Measurements from ENCODE around the gene SLC22A6. TPM values are rescaled to one million over a fixed set of nuclear protein-coding genes. Genes with fewer than 3 reads are reported as not detected.

SLC22A6 gene
- total RNA-seq, 3 donors from 2014 or later (not counting 1 experiment from before 2014, with no cell fraction given) = not detected

GRCh38 chr11:62961017-62961570 is 23.7 kb downstream of the SLC22A6 start:
- H3K27me3 Mint-ChIP-seq (ENCODE audit: low read depth in 2 of 2) = peaks cover 5 to 6% of the 10 kb centered on the region in 2 donors
- no peak overlapping the region for H3K27ac Mint-ChIP-seq
- 79% methylated on average over 4 of the region's 4 CpGs for WGBS (ENCODE audit: insufficient coverage)
- no peaks in the 10 kb centered on the region for H3K9me3 ChIP-seq (ENCODE audit: control insufficient read depth, insufficient read depth, low read length)
- no peaks in the 10 kb centered on the region for H3K36me3 Mint-ChIP-seq
- no peak for DNase-seq
- intact Hi-C loops (cut with micrococcal nuclease) = no loop called here
- H3K4me1 ChIP-seq (ENCODE audit: control insufficient read depth, insufficient read depth, low read length) = no peaks in the 10 kb centered on the region
- H3K4me3 ChIP-seq (ENCODE audit: low read length) = no peak overlapping the region
- no peaks in the 10 kb centered on the region for H3K27me3 ChIP-seq (ENCODE audit: control insufficient read depth, insufficient read depth, low read length)
- no peak overlapping the region for H3K27ac ChIP-seq (ENCODE audit: low read length)
- no peaks in the 10 kb centered on the region for H3K4me1 Mint-ChIP-seq
- no peak for TF ChIP-seq CTCF (IDR thresholded peaks at IDR 0.05)
- H3K9me3 Mint-ChIP-seq = no peaks in the 10 kb centered on the region
- H3K36me3 ChIP-seq (ENCODE audit: control insufficient read depth, insufficient read depth, low read length) = no peaks in the 10 kb centered on the region
- no peak overlapping the region for H3K4me3 Mint-ChIP-seq
- no peak for ATAC-seq

GRCh38 chr11:62959422-62959980 is 25.3 kb downstream of the SLC22A6 start:
- intact Hi-C loops (cut with micrococcal nuclease) = no loop called here

GRCh38 chr11:62958547-62959421 is 26.0 kb downstream of the SLC22A6 start:
- Mint-ChIP-seq H3K36me3 (no peaks in the 10 kb centered on the region), H3K9me3 (no peaks in the 10 kb centered on the region), H3K4me3 (no peak overlapping the region), H3K27ac (no peak overlapping the region), H3K27me3 (ENCODE audit: low read depth in 2 of 2) (peaks cover 8 to 16% of the 10 kb centered on the region in 2 donors), H3K4me1 (no peaks in the 10 kb centered on the region)
- Histone ChIP-seq H3K27me3 (ENCODE audit: control insufficient read depth, insufficient read depth, low read length) (no peaks in the 10 kb centered on the region), H3K4me1 (ENCODE audit: control insufficient read depth, insufficient read depth, low read length) (no peaks in the 10 kb centered on the region), H3K4me3 (ENCODE audit: low read length) (no peak overlapping the region), H3K36me3 (ENCODE audit: control insufficient read depth, insufficient read depth, low read length) (no peaks in the 10 kb centered on the region), H3K27ac (ENCODE audit: low read length) (no peak overlapping the region), H3K9me3 (ENCODE audit: control insufficient read depth, insufficient read depth, low read length) (no peaks in the 10 kb centered on the region)
- 61% methylated on average over 9 of the region's 11 CpGs for WGBS (ENCODE audit: insufficient coverage)
- TF ChIP-seq CTCF (IDR thresholded peaks at IDR 0.05) = no peak
- ATAC-seq (no peak), DNase-seq (no peak)
- intact Hi-C loops (cut with micrococcal nuclease) = no loop called here

More at GRCh38 chr11:62959422-62959980, 25.3 kb downstream of the SLC22A6 start:
- Histone ChIP-seq H3K27me3 (ENCODE audit: control insufficient read depth, insufficient read depth, low read length) (no peaks in the 10 kb centered on the region), H3K4me3 (ENCODE audit: low read length) (no peak overlapping the region), H3K4me1 (ENCODE audit: control insufficient read depth, insufficient read depth, low read length) (no peaks in the 10 kb centered on the region), H3K9me3 (ENCODE audit: control insufficient read depth, insufficient read depth, low read length) (no peaks in the 10 kb centered on the region), H3K36me3 (ENCODE audit: control insufficient read depth, insufficient read depth, low read length) (no peaks in the 10 kb centered on the region), H3K27ac (ENCODE audit: low read length) (no peak overlapping the region)
- TF ChIP-seq CTCF (IDR thresholded peaks at IDR 0.05) = no peak
- peaks cover 3 to 12% of the 10 kb centered on the region in 2 donors for H3K27me3 Mint-ChIP-seq (ENCODE audit: low read depth in 2 of 2)
- ATAC-seq (no peak), DNase-seq (no peak)
- H3K4me1 Mint-ChIP-seq = no peaks in the 10 kb centered on the region
- H3K4me3 Mint-ChIP-seq = no peak overlapping the region
- H3K9me3 Mint-ChIP-seq = no peaks in the 10 kb centered on the region
- H3K27ac Mint-ChIP-seq = no peak overlapping the region
- H3K36me3 Mint-ChIP-seq = no peaks in the 10 kb centered on the region
- WGBS (ENCODE audit: insufficient coverage) = 92% methylated on average over 1 of the region's 1 CpG
